Gastroesophageal sphincter (tissue), 4 donors: ENCODE data around the gene BLMH. TPM values are rescaled to one million over a fixed set of nuclear protein-coding genes. Genes with fewer than 3 reads are reported as not detected.
"Not testable (repeated sequence)": the region's sequence is repeated elsewhere in the genome, so short reads cannot be mapped to it uniquely, and the experiment has no call there.

ENCODE experiments used
- ATAC-seq: fragments of 150-250 bp; one replicate; pipeline ENCODE4 v1.9.1; 2016; ENCODE audit warnings: mild to moderate bottlenecking, moderate library complexity
- H3K27ac ChIP-seq, 4 donors: fragments of 200-600 bp; sonication (generic) in 3 of 4; 1 replicate in 3 of 4; 2 replicates in 1 of 4; pipeline ENCODE4 v1.5.1; 2016 to 2019
- H3K27me3 ChIP-seq: fragments of 200-600 bp; sonication (generic); one replicate; pipeline ENCODE4 v1.5.1; 2019
- H3K36me3 ChIP-seq, 2 donors: fragments of 200-600 bp; sonication (generic); one replicate each; pipeline ENCODE4 v1.5.1; 2019; ENCODE audit warnings: control low read depth in 1 of 2
- H3K4me1 ChIP-seq, 3 donors: fragments of 200-600 bp; sonication (generic); 1 replicate in 2 of 3; 2 replicates in 1 of 3; pipeline ENCODE4 v1.5.1; 2016 to 2019; ENCODE audit warnings: control low read depth in 2 of 3
- H3K4me3 ChIP-seq, 2 donors: fragments of 200-600 bp; sonication (generic); one replicate each; pipeline ENCODE4 v1.5.1; 2019; ENCODE audit warnings: mild to moderate bottlenecking in 1 of 2, moderate library complexity in 1 of 2
- H3K9me3 ChIP-seq, 3 donors: fragments of 200-600 bp; sonication (generic); one replicate each; pipeline ENCODE4 v1.5.1; 2017 to 2019; ENCODE audit warnings: control low read depth in 2 of 3
- CTCF ChIP-seq, 4 experiments: fragments of 200-600 bp in 2 of 4; fragments of 450-650 bp in 2 of 4; sonication (generic) in 1 of 4; IDR thresholded peaks; one replicate each; pipeline ENCODE4 v1.5.1; 2017 to 2019; ENCODE audit warnings: antibody characterized with exemption in 4 of 4, mild to moderate bottlenecking in 2 of 4, moderate library complexity in 2 of 4
- EP300 ChIP-seq: sonication (generic); formaldehyde crosslinking; IDR thresholded peaks from one replicate; pipeline ENCODE4 v1.6.1; 2017; ENCODE audit warnings: antibody characterized with exemption, mild to moderate bottlenecking
- POLR2A ChIP-seq, 2 donors: fragments of 450-650 bp; IDR thresholded peaks; one replicate each; pipeline ENCODE4 v1.6.1; 2017; ENCODE audit warnings: antibody characterized with exemption in 2 of 2, mild to moderate bottlenecking in 2 of 2, moderate library complexity in 1 of 2
- POLR2AphosphoS5 ChIP-seq: sonication (generic); formaldehyde crosslinking; IDR thresholded peaks from one replicate; pipeline ENCODE4 v1.6.1; 2017; ENCODE audit warnings: antibody characterized with exemption
- WGBS, 2 donors: methylation state at CpG; one replicate each; pipeline ENCODE4 v1.1.5; 2018; ENCODE audit warnings: low coverage in 1 of 2; 5-methylcytosine and 5-hydroxymethylcytosine counted together
- small RNA-seq, 4 donors: library from RNA; depleted of rRNA; stranded (forward); fragments of <200 nt; gene quantifications; one replicate each; pipeline ENCODE3, GENCODE V24; 2016
- total RNA-seq, 4 donors: library from RNA; depleted of rRNA; stranded (reverse); fragments of >200 nt; gene quantifications; one replicate each; pipeline ENCODE4 v1.1.0, GENCODE V29; 2016

The BLMH gene
- total RNA-seq, 4 donors from 2014 or later = 17.8 to 29.3 (median 20.7) TPM

- Histone ChIP-seq H3K27ac (no peak overlapping the region), H3K4me3 (no peak overlapping the region), H3K4me1 (no peaks in the 10 kb centered on the region), H3K27me3 (peaks cover 34% of the 10 kb centered on the region), H3K9me3 (no peaks in the 10 kb centered on the region), H3K36me3 (no peaks in the 10 kb centered on the region)
- 77 to 88% methylated on average over 4 to 5 of the region's 9 CpGs for WGBS, 2 donors
- no peak for ATAC-seq
- TF ChIP-seq POLR2A (IDR thresholded peaks at IDR 0.05) (no peak), EP300 (no peak), CTCF (IDR thresholded peaks at IDR 0.05) (no peak), POLR2AphosphoS5 (no peak)
These were observed 84.1 kb downstream of the BLMH start for GRCh38 chr17:30207655-30208054.

GRCh38 chr17:30203471-30203981 lies 88.2 kb downstream of the BLMH start:
- WGBS, 2 donors = 70 to 71% methylated on average over 1 to 6 of the region's 6 CpGs
- H3K4me1 ChIP-seq = no peaks in the 10 kb centered on the region
- peaks cover 62% of the 10 kb centered on the region for H3K27me3 ChIP-seq
- H3K9me3 ChIP-seq = no peaks in the 10 kb centered on the region
- no peak overlapping the region for H3K27ac ChIP-seq
- H3K36me3 ChIP-seq = no peaks in the 10 kb centered on the region
- no peak for ATAC-seq
- H3K4me3 ChIP-seq = no peak overlapping the region
- TF ChIP-seq POLR2A (IDR thresholded peaks at IDR 0.05) (no peak), CTCF (IDR thresholded peaks at IDR 0.05) (no peak), POLR2AphosphoS5 (no peak), EP300 (no peak)

GRCh38 chr17:30200656-30201055 lies 91.1 kb downstream of the BLMH start:
- H3K27ac ChIP-seq, H3K36me3 ChIP-seq, H3K4me3 ChIP-seq, H3K9me3 ChIP-seq, ATAC-seq, H3K4me1 ChIP-seq: not testable (repeated sequence)
- 94 to 100% methylated on average over 2 to 6 of the region's 9 CpGs for whole genome bisulfite sequencing, 2 donors
- peaks cover 54% of the 10 kb centered on the region for H3K27me3 ChIP-seq

GRCh38 chr17:30200106-30200505 lies 91.6 kb downstream of the BLMH start:
- no peak overlapping the region for H3K4me3 ChIP-seq
- no peaks in the 10 kb centered on the region for H3K4me1 ChIP-seq
- H3K27ac ChIP-seq = no peak overlapping the region
- no peak for TF ChIP-seq POLR2AphosphoS5
- TF ChIP-seq POLR2A (IDR thresholded peaks at IDR 0.05) = no peak
- no peak for TF ChIP-seq CTCF (IDR thresholded peaks at IDR 0.05)
- no peak for TF ChIP-seq EP300
- H3K36me3 ChIP-seq = no peaks in the 10 kb centered on the region
- no peaks in the 10 kb centered on the region for H3K9me3 ChIP-seq
- 76 to 86% methylated on average over 3 to 8 of the region's 10 CpGs for WGBS, 2 donors
- H3K27me3 ChIP-seq = peaks cover 49% of the 10 kb centered on the region
- no peak for ATAC-seq

- H3K27me3 ChIP-seq = peaks cover 46% of the 10 kb centered on the region
- H3K4me3 ChIP-seq = no peak overlapping the region
- whole genome bisulfite sequencing, 2 donors = 76% methylated on average over 5 of the region's 5 CpGs
- no peak overlapping the region for H3K27ac ChIP-seq
- H3K36me3 ChIP-seq = no peaks in the 10 kb centered on the region
- TF ChIP-seq CTCF (IDR thresholded peaks at IDR 0.05) = no peak
- no peak for TF ChIP-seq EP300
- no peaks in the 10 kb centered on the region for H3K4me1 ChIP-seq
- no peak for ATAC-seq
- no peaks in the 10 kb centered on the region for H3K9me3 ChIP-seq
These were observed 92.1 kb downstream of the BLMH start for GRCh38 chr17:30199600-30199999.

Small RNA genes lying within 50 kb of the gene (small RNA-seq; reads per million reads assigned to genes)
- gene RF00154 (7.6 to 40.1 (median 18.5) reads per million in 4 donors), gene RNU6-1267P (0 reads per million in 4 donors)

Other genes starting within 250 kb of the BLMH start
- 10 to 100 TPM; 24.8 to 39.5 (median 28.4) TPM for gene NSRP1, start 175.1 kb downstream of the BLMH start, total RNA-seq
- gene SLC6A4, start 56.2 kb downstream of the BLMH start, total RNA-seq = under 1 TPM; under 0.01 to 0.22 (median 0.09) TPM
- not detected for gene TMIGD1, start 42.1 kb upstream of the BLMH start, total RNA-seq
- gene CPD, start 87.0 kb upstream of the BLMH start, total RNA-seq = 100 to 1,000 TPM in 1 of 4 donors, 10 to 100 TPM in 3; 37.8 to 103 (median 57.5) TPM
- gene GOSR1, start 185.5 kb upstream of the BLMH start, total RNA-seq = 10 to 100 TPM; 28.4 to 62.0 (median 44.6) TPM